IPS DF 19.7 (cell line): ENCODE results near the gene MLIP.
"Not testable (repeated sequence)": the region's sequence is repeated elsewhere in the genome, so short reads cannot be mapped to it uniquely, and the experiment has no call there.

Source experiments
- DNase-seq: peaks from one replicate; pipeline ENCODE4 v3.0.0-alpha.2; 2013; ENCODE audit warnings: low read depth, low spot score

Gene MLIP

GRCh38 chr6:54111341-54112045 is at the start of gene MLIP:
MLIP (plus strand) TSS chr6:54111443; CDS start chr6:54111480, 37 bp downstream.
- no peak for DNase-seq

- no peak for DNase-seq
Measured at GRCh38 chr6:54063228-54063539, 48.1 kb upstream of the MLIP start.

- no peak for DNase-seq
Measured at GRCh38 chr6:54068694-54069093, 42.5 kb upstream of the MLIP start.

- no peak for DNase-seq
Measured at GRCh38 chr6:54070025-54070424, 41.2 kb upstream of the MLIP start.

- DNase-seq: no peak
Measured at GRCh38 chr6:54071821-54072340, 39.4 kb upstream of the MLIP start.

- no peak for DNase-seq
Measured at GRCh38 chr6:54072635-54073313, 38.5 kb upstream of the MLIP start.

- no peak for DNase-seq
Measured at GRCh38 chr6:54073487-54073886, 37.8 kb upstream of the MLIP start.

- DNase-seq: no peak
Measured at GRCh38 chr6:54074109-54074508, 37.1 kb upstream of the MLIP start.

- DNase-seq: no peak
Measured at GRCh38 chr6:54074578-54075195, 36.6 kb upstream of the MLIP start.

GRCh38 chr6:54076159-54076789 is 35.0 kb upstream of the MLIP start:
- DNase-seq: no peak

GRCh38 chr6:54081499-54081898 is 29.7 kb upstream of the MLIP start:
- not testable (repeated sequence) for DNase-seq

- DNase-seq: no peak
Measured at GRCh38 chr6:54083287-54083686, 28.0 kb upstream of the MLIP start.

GRCh38 chr6:54084231-54084630 is 27.0 kb upstream of the MLIP start:
- no peak for DNase-seq

- no peak for DNase-seq
Measured at GRCh38 chr6:54085047-54085446, 26.2 kb upstream of the MLIP start.

- DNase-seq: no peak
Measured at GRCh38 chr6:54085541-54085940, 25.7 kb upstream of the MLIP start.

GRCh38 chr6:54086439-54086838 is 24.8 kb upstream of the MLIP start:
- no peak for DNase-seq

GRCh38 chr6:54087721-54088120 is 23.5 kb upstream of the MLIP start:
- no peak for DNase-seq

- DNase-seq: no peak
Measured at GRCh38 chr6:54093326-54093948, 17.8 kb upstream of the MLIP start.

GRCh38 chr6:54094293-54094692 is 16.9 kb upstream of the MLIP start:
- no peak for DNase-seq

GRCh38 chr6:54094786-54095185 is 16.5 kb upstream of the MLIP start:
- DNase-seq: no peak

GRCh38 chr6:54095723-54096122 is 15.5 kb upstream of the MLIP start:
- DNase-seq: no peak

- no peak for DNase-seq
Measured at GRCh38 chr6:54096811-54097210, 14.4 kb upstream of the MLIP start.
